GM18502 (cell line): ENCODE measurements around the gene MAP2K5.

Source experiments
- ATAC-seq: cut with Tn5 transposase; IDR thresholded peaks from one replicate; pipeline ENCODE4 v1.9.1; 2021; ENCODE audit warnings: mild to moderate bottlenecking; ENCODE audit not compliant: unreplicated experiment, poor library complexity

The MAP2K5 gene

DNA sequence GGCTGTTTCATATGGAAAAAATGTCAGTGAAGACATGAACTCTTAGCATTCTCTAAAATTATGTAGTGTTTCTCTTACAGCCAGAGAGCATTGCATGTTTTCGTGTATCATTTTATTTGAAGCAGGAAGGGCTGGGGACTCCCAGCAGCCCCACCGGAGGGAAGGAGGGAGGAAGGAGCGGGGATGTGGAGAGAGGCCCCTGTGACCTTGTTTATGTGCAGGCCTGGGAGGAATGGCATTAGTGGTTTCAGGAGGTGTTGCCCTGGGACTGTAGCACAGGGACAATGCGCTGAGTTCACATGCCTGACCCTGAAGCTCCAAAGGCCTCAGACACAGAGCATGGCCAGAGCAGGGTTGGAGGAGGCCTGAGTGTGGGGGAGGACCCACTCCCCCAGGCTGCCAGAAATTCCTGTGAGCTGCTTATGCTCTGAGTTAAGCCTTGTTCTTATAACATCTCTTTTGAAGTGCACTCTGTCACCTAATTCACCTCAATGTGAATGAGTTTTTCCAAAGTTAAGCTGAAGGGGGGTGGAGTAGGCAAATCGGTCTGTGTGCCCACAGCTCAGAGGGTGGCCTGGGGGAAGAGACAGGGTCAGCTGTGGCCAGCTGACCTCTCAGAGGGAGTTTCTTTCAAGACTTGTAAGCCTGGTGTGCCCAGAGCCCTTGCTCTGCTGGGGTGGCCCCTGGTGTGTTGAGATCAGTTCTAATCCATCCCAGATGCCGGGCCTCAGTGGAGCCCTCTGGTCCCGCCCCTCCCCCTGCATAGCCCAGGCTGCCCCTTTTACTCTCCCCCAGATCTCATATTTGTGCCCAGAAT is 301.3 kb downstream of the MAP2K5 start:
- no peak for ATAC-seq

DNA sequence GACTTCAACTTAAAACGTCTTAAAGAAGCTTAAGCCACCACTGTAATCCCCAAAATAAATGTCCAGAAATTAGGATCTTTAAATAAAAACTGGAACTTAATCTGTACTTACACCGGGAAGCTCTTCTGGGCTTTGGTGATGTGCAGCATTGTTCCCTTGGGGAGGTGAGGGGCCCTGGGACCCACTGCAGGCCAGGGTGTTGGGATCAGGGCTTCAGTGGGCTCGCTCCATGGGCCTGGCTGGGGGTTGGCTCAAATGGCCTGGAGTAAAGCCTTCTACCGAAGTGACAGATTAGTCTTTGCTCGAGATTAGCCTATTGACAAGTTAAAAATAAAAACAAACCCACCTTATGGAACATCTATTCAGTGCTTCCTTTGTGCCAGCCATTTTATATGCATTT is 303.5 kb downstream of the MAP2K5 start:
- no peak for ATAC-seq

DNA sequence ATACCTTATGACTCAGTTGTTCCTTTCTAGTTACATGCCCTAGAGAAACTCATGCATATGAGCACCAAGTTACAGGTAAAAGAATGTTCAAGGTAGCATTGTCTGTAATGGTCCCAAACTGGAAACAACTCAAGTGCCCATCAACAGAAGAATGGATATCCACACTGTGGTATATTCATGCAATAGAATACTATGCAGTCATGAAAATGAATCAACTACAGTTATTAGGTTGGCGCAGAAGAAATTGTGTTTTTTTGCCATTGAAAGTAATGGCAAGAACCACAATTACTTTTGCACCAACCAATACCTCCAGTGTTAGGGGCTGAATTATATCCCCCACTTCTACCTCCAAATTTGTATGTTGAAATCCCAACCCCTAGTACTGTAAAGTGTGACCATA is 307.0 kb downstream of the MAP2K5 start:
- ATAC-seq = no peak

DNA sequence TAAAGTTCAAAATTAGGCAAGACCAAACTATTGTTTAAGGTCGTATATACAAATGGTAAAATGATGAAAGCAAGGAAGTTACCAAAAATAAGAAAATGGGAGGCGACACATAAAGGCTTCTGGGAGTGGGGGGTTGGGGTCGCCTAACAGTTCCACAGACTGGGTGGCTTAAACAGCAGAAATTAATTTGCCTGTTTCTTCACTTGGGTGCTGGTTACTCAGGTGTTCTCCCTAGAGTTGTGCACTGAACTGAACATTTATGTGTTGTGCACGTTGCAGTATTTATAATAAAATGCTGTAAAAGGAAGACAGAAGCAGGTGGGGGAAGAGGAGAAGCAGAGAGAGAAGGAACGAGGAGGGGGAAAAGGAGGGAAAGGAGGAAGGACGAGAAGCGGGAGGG is 307.8 kb downstream of the MAP2K5 start:
- ATAC-seq = no peak

DNA sequence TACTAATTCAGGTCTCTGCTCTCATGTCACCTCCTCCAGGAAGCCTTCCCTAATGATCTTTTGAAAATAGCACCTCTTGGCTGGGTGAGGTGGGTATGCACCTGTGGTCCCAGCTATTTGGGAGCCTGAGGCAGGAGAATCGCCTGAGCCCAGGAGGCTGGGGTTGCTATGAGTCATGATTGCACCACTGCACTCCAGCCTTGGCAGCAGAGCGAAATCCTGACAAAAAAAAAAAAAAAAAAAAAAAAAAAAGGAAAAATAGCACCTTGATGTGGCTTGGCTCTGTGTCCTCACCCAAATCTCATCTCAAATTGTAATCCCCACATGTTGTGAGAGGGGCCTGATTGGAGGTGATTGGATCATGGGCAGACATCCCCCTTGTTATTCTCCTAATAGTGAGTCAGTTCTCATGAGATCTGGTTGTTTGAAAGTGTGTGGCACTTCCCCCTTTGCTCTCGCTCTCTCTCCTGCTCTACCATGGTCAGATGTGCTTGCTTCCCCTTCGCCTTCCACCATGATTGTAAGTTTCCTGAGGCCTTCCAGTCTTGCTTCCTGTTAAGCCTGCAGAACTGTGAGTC is 308.6 kb downstream of the MAP2K5 start:
- no peak for ATAC-seq

DNA sequence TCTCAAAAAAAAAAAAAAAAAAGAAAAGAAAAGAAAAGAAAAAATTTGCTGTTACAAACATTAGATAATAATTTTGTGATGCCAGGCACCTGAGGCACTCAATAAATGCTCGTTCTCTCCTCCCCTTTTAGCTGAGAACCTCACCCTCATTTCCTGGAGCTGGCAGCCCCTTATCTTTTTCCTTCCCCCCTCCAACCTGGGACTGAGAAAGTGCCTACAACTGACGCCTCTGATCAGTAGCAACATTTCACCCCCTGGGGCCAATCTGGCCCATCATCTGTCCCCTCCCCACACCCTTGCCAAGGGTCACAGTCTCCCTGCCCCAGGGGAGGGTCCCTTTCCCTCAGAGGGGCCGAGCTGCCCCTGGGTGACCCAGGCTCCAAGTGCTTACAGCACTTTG is 309.9 kb downstream of the MAP2K5 start:
- no peak for ATAC-seq

DNA sequence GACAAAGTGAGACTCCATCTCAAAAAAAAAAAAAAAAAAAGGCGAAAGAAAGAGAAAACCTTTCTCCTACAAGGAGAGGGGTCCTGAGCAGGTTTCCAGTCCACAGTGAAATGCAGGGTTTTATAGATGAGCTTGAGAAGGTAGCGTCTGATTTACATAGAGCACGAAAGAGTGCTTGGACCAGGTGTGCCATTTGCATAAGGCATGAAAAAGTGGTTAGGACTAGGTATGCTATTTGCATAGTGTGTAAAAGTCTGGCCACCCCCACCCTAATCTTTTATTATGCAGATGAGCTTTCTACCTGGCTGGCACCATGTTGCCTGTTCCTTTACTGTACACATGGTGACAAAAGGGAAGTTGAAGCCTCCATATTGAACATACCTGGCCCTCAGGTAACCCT is 311.0 kb downstream of the MAP2K5 start:
- ATAC-seq = no peak

DNA sequence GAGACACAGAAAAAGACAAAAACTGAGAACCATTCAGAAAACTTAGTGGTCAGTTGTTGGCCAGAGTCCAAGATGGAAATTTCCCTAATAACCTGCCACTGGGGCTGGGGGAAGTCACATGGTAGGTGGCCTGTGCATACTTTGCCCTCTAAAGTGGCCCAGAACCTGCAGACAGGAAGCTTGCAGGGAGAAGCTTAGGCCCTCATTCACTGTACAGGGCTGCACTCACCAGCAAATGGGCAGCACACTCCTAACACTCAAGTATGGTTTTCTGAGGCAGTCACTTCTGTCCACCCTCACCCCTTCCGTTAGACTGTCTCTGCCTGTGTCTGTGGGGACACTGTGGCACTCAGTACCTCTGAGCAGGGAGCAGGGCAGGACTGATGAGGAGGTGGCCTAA is 311.9 kb downstream of the MAP2K5 start:
- ATAC-seq = no peak

DNA sequence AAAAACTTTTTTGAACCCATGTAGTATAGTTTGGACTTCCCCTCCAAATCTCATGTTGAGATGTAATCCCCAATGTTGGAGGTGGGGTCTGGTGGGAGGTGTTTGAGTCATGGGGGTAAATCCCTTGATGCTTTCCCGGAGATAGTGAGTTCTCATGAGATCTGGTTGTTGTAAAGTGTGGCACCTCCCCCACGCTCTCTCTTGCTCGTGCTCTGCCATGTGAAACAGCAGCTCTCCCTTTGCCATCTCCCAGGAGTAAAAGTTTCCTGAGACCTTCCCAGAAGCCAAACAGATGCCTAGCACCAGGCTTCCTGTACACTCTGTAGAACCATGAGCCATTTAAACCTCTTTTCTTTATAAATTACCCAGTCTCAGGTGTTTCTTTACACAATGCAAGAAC is 313.3 kb downstream of the MAP2K5 start:
- no peak for ATAC-seq
